AG04449 (cell line): ENCODE measurements around the gene KPNA4.

ENCODE experiments used
- CTCF ChIA-PET: fragments of 350-600 bp; formaldehyde crosslinking; extraction: SDS; loops from one replicate; lab custom pipeline; 2021; ENCODE audit warnings: antibody characterized with exemption; lab: Yijun Ruan, JAX
- POLR2A ChIA-PET: fragments of 400-600, 350-600 bp; formaldehyde crosslinking; extraction: SDS; loops from one replicate; lab custom pipeline; 2020; ENCODE audit warnings: antibody characterized with exemption, inconsistent platforms; lab: Yijun Ruan, JAX
- DNase-seq: peaks from one replicate; pipeline ENCODE4 v3.0.0-alpha.2; 2010; ENCODE audit warnings: low read depth, low spot score
- H3K4me3 ChIP-seq: 2 replicates; pipeline ENCODE4 v1.5.1; 2011; ENCODE audit warnings: low read depth, mild to moderate bottlenecking, control low read depth, low read length
- CTCF ChIP-seq: IDR thresholded peaks from one replicate; pipeline ENCODE4 v1.5.1; 2011; ENCODE audit warnings: mild to moderate bottlenecking, moderate library complexity, low read length, control low read depth, inconsistent platforms; ENCODE audit not compliant: insufficient read depth; ENCODE audit errors: missing control alignments

Gene KPNA4

GRCh38 chr3:160587105-160587504 is 21.7 kb upstream of the KPNA4 start:
- POLR2A ChIA-PET: no interaction called here
- no peak for DNase-seq
- no peak overlapping the region for H3K4me3 ChIP-seq
- CTCF ChIA-PET: no interaction called here
- no peak for TF ChIP-seq CTCF

- ChIA-PET POLR2A (no interaction called here), CTCF (no interaction called here)
- DNase-seq: no peak
- TF ChIP-seq CTCF: no peak
- H3K4me3 ChIP-seq: no peak overlapping the region
These were observed 21.3 kb upstream of the KPNA4 start for GRCh38 chr3:160586679-160587078.

GRCh38 chr3:160583451-160583850 is 18.1 kb upstream of the KPNA4 start:
- CTCF ChIA-PET: no interaction called here
- POLR2A ChIA-PET: no interaction called here
- H3K4me3 ChIP-seq: no peak overlapping the region

GRCh38 chr3:160580938-160581337 is 15.6 kb upstream of the KPNA4 start:
- ChIA-PET CTCF (no interaction called here), POLR2A (no interaction called here)
- no peak for DNase-seq
- no peak for TF ChIP-seq CTCF
- no peak overlapping the region for H3K4me3 ChIP-seq

More at GRCh38 chr3:160583451-160583850, 18.1 kb upstream of the KPNA4 start:
- DNase-seq: no peak
- TF ChIP-seq CTCF: no peak

GRCh38 chr3:160577556-160578195 is 12.3 kb upstream of the KPNA4 start:
- TF ChIP-seq CTCF: no peak
- no peak for DNase-seq
- POLR2A ChIA-PET: no interaction called here
- CTCF ChIA-PET: no interaction called here
- H3K4me3 ChIP-seq: no peak overlapping the region

- ChIA-PET CTCF (no interaction called here), POLR2A (no interaction called here)
- DNase-seq: no peak
- H3K4me3 ChIP-seq: no peak overlapping the region
- TF ChIP-seq CTCF: no peak
These were observed 11.7 kb upstream of the KPNA4 start for GRCh38 chr3:160577093-160577492.
